WERI-Rb-1 (cell line): ENCODE measurements around the gene SLC22A4.

ENCODE experiments used
- DNase-seq: peaks from one replicate; pipeline ENCODE4 v3.0.0-alpha.2; 2020
- H3K27ac ChIP-seq: fragments of 250-450 bp; sonication (Bioruptor Pico); 2 replicates; pipeline ENCODE4 v1.5.1; 2020; ENCODE audit warnings: mild to moderate bottlenecking, moderate library complexity
- H3K27me3 ChIP-seq: fragments of 250-450 bp; sonication (Bioruptor Pico); 2 replicates; pipeline ENCODE4 v1.5.1; 2021; ENCODE audit warnings: mild to moderate bottlenecking, low read depth, moderate library complexity; ENCODE audit not compliant: insufficient read depth, severe bottlenecking
- H3K36me3 ChIP-seq: fragments of 250-450 bp; sonication (Bioruptor Pico); 2 replicates; pipeline ENCODE4 v1.5.1; 2020; ENCODE audit warnings: mild to moderate bottlenecking, moderate library complexity
- H3K4me3 ChIP-seq: 2 replicates; pipeline ENCODE4 v1.5.1; 2011; ENCODE audit warnings: low read depth, mild to moderate bottlenecking, control low read depth, low read length
- H3K9me3 ChIP-seq: fragments of 250-450 bp; sonication (Bioruptor Pico); 2 replicates; pipeline ENCODE4 v1.5.1; 2021; ENCODE audit warnings: mild to moderate bottlenecking, moderate library complexity; ENCODE audit not compliant: severe bottlenecking
- TF ChIP-seq, protein P1 (sequence below): IDR thresholded peaks from 2 replicates; pipeline ENCODE4 v1.5.1; 2011; ENCODE audit warnings: low read depth, mild to moderate bottlenecking, control low read depth, inconsistent platforms, low read length

SLC22A4 gene

GRCh38 chr5:132279801-132280200 is 14.4 kb upstream of the SLC22A4 start:
- DNase-seq, result no peak
- H3K9me3 ChIP-seq, result no peaks in the 10 kb centered on the region
- no peaks in the 10 kb centered on the region for H3K27me3 ChIP-seq
- H3K4me3 ChIP-seq, result no peak overlapping the region
- H3K27ac ChIP-seq, result no peak overlapping the region
- no peaks in the 10 kb centered on the region for H3K36me3 ChIP-seq
- TF ChIP-seq, protein P1, sequence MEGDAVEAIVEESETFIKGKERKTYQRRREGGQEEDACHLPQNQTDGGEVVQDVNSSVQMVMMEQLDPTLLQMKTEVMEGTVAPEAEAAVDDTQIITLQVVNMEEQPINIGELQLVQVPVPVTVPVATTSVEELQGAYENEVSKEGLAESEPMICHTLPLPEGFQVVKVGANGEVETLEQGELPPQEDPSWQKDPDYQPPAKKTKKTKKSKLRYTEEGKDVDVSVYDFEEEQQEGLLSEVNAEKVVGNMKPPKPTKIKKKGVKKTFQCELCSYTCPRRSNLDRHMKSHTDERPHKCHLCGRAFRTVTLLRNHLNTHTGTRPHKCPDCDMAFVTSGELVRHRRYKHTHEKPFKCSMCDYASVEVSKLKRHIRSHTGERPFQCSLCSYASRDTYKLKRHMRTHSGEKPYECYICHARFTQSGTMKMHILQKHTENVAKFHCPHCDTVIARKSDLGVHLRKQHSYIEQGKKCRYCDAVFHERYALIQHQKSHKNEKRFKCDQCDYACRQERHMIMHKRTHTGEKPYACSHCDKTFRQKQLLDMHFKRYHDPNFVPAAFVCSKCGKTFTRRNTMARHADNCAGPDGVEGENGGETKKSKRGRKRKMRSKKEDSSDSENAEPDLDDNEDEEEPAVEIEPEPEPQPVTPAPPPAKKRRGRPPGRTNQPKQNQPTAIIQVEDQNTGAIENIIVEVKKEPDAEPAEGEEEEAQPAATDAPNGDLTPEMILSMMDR, result no peak

DNA sequence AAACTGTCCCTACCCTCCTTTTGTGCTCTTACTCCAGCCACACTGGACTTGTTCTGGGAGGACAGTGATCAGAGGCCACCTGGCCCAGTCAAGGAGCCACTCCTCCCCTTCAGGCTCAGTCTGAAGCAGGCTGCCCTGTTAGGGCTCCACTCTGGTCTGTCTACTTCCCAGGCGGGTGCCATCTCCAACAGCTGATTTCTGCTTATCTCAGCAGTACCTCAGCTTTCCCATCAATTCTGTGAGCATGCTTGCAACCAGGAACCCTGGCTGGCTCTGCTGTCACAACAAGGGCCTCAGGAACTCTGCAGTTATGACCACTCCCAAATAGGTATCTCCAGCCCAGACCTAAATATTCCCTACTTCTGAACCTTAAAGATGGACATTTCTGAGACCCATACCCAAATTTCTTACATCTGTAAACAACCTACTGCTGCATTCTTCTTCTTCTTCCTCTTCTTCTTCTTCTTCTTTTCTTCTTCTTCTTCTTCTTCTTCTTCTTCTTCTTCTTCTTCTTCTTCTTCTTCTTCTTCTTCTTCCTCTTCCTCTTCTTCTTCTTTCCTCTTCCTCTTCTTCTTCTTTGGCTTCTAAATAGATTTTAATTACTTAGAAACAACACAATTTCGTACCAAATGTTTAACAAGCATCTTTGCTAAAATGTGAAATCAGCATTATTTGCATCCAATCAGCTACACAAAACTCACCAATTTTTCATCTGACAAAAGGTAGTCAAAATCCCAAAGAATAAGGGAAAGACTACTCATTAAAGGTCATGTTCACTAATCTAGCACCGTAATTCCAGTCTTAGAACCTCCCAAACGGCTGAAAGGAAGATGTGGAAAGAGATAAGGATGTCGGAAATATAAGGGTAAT is 13.6 kb upstream of the SLC22A4 start:
- TF ChIP-seq, protein P1, result no peak
- H3K9me3 ChIP-seq, result no peaks in the 10 kb centered on the region
- H3K36me3 ChIP-seq, result no peaks in the 10 kb centered on the region
- no peak overlapping the region for H3K27ac ChIP-seq
- H3K4me3 ChIP-seq, result no peak overlapping the region
- no peaks in the 10 kb centered on the region for H3K27me3 ChIP-seq
- DNase-seq, result no peak

GRCh38 chr5:132281856-132282614 is 12.2 kb upstream of the SLC22A4 start:
- no peak for DNase-seq
- H3K4me3 ChIP-seq, result no peak overlapping the region
- TF ChIP-seq, protein P1, result no peak
- H3K27me3 ChIP-seq, result no peaks in the 10 kb centered on the region
- H3K36me3 ChIP-seq, result no peaks in the 10 kb centered on the region
- no peaks in the 10 kb centered on the region for H3K9me3 ChIP-seq
- no peak overlapping the region for H3K27ac ChIP-seq

DNA sequence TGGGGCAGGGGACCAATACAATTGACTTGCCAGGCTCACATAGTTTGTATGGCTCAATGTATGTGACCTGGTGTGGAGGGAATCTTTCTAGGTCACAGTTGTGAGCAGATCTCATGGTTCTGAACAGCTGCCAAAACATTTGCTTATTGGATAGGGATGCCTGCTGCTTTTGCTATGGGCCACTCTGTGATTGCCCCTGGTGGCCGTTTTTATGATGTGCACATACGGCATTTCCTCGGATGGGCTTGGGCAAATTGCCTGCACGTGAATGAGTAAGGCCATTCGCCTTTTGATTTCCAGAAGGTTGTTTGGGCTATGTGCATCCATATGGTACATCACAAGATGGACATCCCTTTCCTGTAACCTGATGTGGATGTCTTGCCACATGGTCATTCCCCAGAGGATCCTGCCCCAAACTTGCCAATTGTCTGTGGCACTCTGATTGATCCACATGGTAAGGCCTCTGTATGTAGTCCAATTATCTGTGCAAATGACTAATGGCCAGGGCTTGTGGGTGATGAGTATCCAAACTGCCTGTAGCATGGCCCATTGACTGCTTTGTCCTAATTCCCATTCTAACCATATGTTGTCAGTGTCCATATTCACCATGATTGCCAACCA is 10.7 kb upstream of the SLC22A4 start:
- Histone ChIP-seq H3K9me3 (no peaks in the 10 kb centered on the region), H3K27ac (no peak overlapping the region), H3K36me3 (no peaks in the 10 kb centered on the region), H3K27me3 (no peaks in the 10 kb centered on the region), H3K4me3 (no peak overlapping the region)
- DNase-seq, result peak; percentile 41
- TF ChIP-seq, protein P1, result peak; percentile 75

DNA sequence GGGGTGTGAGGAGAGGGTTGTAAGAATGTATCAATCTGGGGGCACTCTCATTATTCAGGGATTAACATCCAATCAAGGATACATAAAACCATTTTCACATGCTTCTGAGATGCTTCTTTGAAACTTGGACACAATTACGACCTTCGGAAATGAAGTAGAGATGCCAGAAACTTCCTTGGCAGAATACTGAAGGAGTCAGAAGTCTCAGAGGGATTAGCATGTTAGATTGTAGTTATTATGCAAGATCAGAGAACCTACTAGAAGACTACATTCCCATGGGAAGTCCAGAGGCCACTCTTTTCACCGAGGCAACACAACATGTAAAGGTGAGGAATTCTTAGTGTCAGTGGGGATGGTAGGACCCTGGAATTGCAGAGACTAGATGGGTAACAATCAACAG is 5.1 kb upstream of the SLC22A4 start:
- Histone ChIP-seq H3K9me3 (no peaks in the 10 kb centered on the region), H3K27me3 (no peaks in the 10 kb centered on the region), H3K36me3 (no peaks in the 10 kb centered on the region), H3K4me3 (no peak overlapping the region), H3K27ac (no peak overlapping the region)
- TF ChIP-seq, protein P1, result no peak
- no peak for DNase-seq
